ENCODE results near the gene RPP25L. TPM values are rescaled to one million over a fixed set of nuclear protein-coding genes. Genes with fewer than 3 reads are reported as not detected.
A peak's percentile ranks its signal among the peaks of the same experiment; 100 is the strongest.

Gene RPP25L
- total RNA-seq, 1 experiment from 2014 or later = 24.5 TPM

- TF ChIP-seq PRDM15 (CRISPR knock-in tag; IDR thresholded peaks at IDR 0.05) (no peak), IRF1 (CRISPR knock-in tag; IDR thresholded peaks at IDR 0.05) (0 out of 2 replicates have a peak, but pooled peaks have one; percentile 76), ARID4B (CRISPR knock-in tag; IDR thresholded peaks at IDR 0.05; ENCODE audit: borderline replicate concordance) (peak; percentile 86), NR3C1 (CRISPR knock-in tag; conservative IDR thresholded peaks at IDR 0.05; ENCODE audit: low read depth) (peak; percentile 69; the same call in 1 of the 2 replicates), GABPB1 (CRISPR knock-in tag; IDR thresholded peaks at IDR 0.05) (peak; percentile 9; the same call in 1 of the 2 replicates), ZBTB43 (CRISPR knock-in tag; IDR thresholded peaks at IDR 0.05) (0 out of 2 replicates have a peak, but pooled peaks have one; percentile 41), TEAD1 (CRISPR knock-in tag; IDR thresholded peaks at IDR 0.05) (no peak; the same call in none of the 2 replicates), ZNF138 (CRISPR knock-in tag; conservative IDR thresholded peaks at IDR 0.05) (no peak; the same call in 1 of the 2 replicates), GRHL2 (CRISPR knock-in tag; IDR thresholded peaks at IDR 0.05; ENCODE audit: insufficient replicate concordance, severe bottlenecking) (no peak), MLX (CRISPR knock-in tag; IDR thresholded peaks at IDR 0.05) (no peak; the same call in 1 of the 2 replicates), USF2 (CRISPR knock-in tag; IDR thresholded peaks at IDR 0.05) (peak; percentile 26), HMGA2 (CRISPR knock-in tag; IDR thresholded peaks at IDR 0.05) (no peak), TP53 (CRISPR knock-in tag; IDR thresholded peaks at IDR 0.05) (peak; percentile 91), E2F1 (CRISPR knock-in tag; IDR thresholded peaks at IDR 0.05) (0 out of 2 replicates have a peak, but pooled peaks have one; percentile 33), ZNF423 (CRISPR knock-in tag; IDR thresholded peaks at IDR 0.05) (no peak), GTF2I (CRISPR knock-in tag; conservative IDR thresholded peaks at IDR 0.05) (no peak), SMAD4 (CRISPR knock-in tag; IDR thresholded peaks at IDR 0.05) (peak; percentile 86; the same call in 1 of the 2 replicates), PRRX2 (CRISPR knock-in tag; IDR thresholded peaks at IDR 0.05) (no peak), ESRRA (CRISPR knock-in tag; IDR thresholded peaks at IDR 0.05; ENCODE audit: borderline replicate concordance) (0 out of 2 replicates have a peak, but pooled peaks have one; percentile 70), RORB (CRISPR knock-in tag; IDR thresholded peaks at IDR 0.05) (no peak), SP1 (CRISPR knock-in tag; conservative IDR thresholded peaks at IDR 0.05) (peak; percentile 99), ETV6 (CRISPR knock-in tag; IDR thresholded peaks at IDR 0.05) (peak; percentile 88), OVOL2 (CRISPR knock-in tag; IDR thresholded peaks at IDR 0.05; ENCODE audit: borderline replicate concordance) (no peak), NFYB (CRISPR knock-in tag; conservative IDR thresholded peaks at IDR 0.05; ENCODE audit: low read depth) (peak; percentile 92)
Observed at GRCh38 chr9:34637356-34638137, 25.6 kb upstream of the RPP25L start, which contains the start of gene SIGMAR1 (continued).
